GM19372 (cell line): ENCODE measurements around the gene HAUS5.
"Not testable (repeated sequence)": the region's sequence is repeated elsewhere in the genome, so short reads cannot be mapped to it uniquely, and the experiment has no call there.

Experiments
- ATAC-seq: cut with Tn5 transposase; IDR thresholded peaks from one replicate; pipeline ENCODE4 v1.9.1; 2021; ENCODE audit warnings: mild to moderate bottlenecking, low read depth, moderate library complexity; ENCODE audit not compliant: unreplicated experiment

Gene HAUS5, protein sequence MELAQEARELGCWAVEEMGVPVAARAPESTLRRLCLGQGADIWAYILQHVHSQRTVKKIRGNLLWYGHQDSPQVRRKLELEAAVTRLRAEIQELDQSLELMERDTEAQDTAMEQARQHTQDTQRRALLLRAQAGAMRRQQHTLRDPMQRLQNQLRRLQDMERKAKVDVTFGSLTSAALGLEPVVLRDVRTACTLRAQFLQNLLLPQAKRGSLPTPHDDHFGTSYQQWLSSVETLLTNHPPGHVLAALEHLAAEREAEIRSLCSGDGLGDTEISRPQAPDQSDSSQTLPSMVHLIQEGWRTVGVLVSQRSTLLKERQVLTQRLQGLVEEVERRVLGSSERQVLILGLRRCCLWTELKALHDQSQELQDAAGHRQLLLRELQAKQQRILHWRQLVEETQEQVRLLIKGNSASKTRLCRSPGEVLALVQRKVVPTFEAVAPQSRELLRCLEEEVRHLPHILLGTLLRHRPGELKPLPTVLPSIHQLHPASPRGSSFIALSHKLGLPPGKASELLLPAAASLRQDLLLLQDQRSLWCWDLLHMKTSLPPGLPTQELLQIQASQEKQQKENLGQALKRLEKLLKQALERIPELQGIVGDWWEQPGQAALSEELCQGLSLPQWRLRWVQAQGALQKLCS

DNA sequence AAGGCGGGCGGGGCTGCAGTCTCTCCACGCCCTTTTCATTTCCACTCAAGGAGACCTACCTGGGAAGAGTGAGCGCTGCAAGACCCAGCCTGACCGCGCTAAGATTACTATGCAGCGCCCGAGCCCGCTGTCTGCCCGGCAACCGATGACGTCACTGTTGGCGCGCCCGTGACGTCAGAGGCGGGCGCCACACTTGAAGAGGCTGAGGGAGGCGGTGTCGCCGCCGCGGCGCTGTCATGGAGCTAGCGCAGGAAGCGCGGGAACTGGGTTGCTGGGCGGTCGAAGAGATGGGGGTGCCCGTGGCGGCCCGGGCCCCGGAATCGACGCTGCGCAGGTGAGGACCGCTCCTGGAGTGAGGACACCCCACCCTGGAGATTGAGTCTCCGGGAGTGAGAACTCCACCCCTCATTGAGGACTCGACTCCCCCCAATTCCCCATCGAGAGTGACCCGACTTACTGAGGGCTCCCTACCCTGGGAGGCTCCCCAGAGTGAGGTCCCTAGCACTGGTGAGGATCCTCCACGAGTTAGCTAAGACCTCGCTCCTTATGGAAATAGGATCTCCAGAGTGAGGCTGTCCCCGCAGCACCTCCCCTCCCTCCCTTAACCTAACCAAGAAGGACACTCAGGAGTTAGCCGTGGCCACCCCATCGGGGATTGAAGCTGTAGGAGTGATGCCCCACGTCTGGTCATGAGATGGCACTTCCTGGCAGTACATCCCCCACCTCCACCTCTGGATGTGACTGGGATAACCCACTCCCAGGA lies at the start of gene HAUS5:
Gene HAUS5 (plus strand): TSS at position 177 of the 763 bp plus-strand sequence. CDS start 60 bp downstream, at position 237.
- peak; percentile 87 for ATAC-seq

DNA sequence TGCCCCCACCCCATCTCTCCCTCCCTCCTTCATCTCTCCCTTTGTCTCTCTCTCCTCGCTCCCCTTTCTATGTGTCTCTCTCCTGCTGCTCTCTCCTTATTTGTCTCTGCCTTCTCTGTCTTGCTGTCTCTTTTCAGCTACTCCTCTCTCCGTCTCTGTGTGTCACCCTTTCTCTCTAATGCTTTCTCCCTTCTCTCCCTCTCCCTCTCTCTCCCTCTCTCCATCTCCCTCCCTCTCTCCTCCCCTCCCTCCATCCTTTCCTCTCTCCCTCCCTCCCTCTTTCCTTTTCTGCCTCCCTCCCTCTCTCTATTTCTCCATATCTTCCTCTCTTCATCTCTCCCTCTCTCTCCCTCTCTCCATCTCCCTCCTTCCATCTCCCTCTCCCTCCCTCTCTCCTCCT lies 49.8 kb upstream of the HAUS5 start:
- no peak for ATAC-seq

DNA sequence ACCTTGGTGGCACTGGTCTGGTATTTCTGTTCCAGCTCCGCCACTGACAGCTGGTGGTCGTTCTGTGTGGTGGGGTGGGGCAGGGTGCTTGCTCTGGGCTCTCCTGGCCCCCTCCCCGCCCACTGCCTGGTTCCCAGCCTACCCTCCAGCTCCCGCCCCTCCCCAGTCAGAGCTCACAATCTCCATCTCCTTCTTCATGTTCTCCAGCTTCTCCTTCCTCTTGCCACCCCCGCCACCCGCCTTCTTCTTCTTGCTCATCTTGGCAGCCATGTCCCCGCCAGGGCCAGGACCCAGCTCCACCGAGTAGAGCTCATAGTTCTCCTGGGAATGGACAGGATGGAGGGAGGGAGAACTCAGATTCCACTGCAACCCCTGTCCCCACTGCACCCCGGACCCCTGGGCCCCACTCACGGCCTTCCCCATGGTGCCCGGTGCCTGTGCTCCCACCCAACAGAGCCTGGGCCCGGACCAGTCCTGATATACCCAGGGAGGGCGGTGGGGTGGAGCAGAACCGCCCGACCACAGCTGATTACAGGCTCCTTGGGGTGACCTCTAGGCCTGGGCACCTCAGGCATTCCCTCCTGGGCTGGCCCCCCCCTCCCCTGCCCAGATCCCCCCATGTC lies 49.2 kb upstream of the HAUS5 start, which contains the start of gene ATP4A:
Gene ATP4A (minus strand): TSS at position 452 of the 623 bp plus-strand sequence. CDS start 29 bp downstream, at position 423.
- no peak for ATAC-seq

DNA sequence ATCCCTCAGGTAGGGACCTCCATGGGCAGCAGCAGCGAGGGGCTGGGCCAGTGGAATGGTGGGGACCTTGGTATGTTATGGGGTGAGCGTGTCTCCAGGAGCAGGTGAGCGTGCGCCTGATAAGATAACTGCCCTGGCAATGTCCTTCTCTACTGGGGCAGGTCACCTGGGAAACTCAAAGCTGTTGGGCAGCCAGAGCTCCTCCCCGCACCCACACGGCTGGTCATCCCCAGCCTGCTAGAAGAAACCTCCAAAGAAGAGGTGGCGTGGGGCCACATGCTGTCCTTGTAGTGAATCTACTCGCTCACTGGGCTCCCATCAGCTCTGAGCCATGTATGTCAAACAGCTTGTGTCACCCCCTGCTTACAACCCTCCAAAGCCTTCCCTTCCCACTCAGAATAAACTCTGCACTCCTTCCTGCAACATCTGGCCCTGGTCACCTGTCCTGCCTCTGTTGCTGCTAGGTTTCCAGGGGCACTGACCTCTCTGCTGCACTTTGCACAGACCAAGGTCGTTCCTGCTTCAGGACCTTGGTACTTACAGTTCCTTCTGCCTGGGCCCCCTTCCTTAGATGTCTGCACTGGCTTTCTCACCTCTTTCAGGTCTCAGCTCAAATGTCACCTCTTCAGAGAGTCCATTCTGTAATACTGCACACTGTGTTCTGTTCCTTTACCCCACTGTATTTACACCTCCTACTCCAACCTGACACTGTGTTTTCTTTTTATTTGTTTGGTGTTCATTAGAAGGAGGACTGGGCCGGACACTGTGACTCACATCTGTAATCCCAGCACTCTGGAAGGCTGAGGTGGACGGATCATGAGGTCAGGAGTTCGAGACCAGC lies 47.3 kb upstream of the HAUS5 start:
- ATAC-seq: no peak

DNA sequence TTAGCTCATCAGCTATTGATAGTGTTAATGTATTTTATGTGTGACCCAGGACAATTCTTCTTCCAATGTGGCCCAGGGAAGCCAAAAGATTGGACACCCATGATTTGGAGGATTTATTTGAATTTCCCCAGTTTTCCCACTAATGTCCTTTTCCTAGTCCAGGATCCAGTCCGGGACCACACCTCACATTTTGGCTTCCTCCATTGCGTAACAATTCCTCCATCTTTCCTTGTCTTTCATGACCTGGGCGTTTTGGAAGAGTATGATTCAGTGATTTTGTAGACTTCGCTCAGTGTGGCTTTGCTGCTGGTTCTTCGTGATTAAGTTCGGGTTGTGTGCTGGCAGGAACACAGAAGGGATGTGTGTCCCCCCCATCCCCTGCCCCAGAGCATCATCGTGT lies 45.8 kb upstream of the HAUS5 start:
- no peak for ATAC-seq

DNA sequence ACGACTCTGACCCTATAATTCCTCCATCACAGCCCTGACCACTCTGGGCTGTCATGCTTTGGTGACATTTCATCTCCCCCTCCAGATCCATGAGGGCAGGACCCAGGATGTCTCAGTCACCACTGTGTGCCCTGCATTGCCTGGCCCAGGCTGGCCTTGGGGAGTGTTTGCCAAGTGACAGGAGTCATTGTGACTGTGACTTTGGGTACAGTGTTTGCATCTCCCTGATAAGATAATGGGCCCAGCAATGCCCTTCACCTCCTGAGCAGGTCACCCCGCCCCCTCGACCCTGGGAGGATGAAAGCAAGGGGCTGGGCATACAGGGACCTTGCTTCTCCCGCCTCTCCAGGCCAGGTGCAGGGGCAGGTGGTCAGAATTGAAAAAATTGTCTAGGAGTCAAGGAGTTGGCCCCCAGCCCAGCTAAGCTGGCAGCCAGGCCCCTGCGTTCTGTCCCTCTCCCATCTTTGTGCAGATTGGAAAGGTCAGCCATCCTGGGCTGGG lies 43.2 kb upstream of the HAUS5 start:
- no peak for ATAC-seq

DNA sequence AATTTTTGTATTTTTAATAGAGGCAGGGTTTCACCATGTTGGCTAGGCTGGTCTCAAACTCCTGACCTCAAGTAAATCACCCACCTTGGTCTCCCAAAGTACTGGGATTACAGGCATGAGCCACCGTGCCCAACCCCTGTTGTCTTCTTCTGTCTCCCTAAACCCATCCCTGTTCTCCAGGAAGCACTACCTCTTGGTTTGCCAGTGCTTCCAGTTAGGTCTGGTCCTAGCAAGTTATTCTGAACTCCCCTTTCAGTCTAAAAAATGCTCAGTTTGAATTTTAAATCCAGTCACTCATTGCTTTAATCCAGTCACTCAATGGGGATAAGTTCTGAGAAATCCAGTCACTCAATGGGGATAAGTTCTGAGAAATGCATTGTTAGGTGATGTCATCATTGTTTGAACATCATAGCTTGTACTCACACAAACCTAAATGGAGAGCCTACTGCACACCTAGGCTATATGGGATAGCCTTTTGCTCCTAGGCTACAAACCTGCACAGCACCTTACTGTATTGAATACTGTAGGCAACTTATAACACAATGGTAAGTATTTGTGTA lies 41.0 kb upstream of the HAUS5 start:
- no peak for ATAC-seq

DNA sequence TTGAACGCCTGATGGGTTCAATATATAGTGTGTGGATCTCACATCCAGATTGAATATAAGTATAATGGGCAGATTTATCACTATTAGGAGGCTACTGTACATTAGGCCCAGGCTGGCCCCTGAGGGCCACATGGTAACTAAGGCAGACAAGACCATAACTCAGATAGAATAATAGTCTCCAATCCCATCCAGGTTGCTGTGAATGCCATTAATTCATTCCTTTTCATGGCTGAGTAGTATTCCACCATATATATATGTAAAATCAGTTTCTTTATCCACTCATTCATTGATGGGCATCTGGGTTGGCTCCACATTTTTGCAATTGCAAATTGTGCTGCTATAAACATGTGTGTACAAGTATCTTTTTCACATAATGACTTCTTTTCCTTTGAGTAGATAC lies 34.6 kb upstream of the HAUS5 start:
- no peak for ATAC-seq

DNA sequence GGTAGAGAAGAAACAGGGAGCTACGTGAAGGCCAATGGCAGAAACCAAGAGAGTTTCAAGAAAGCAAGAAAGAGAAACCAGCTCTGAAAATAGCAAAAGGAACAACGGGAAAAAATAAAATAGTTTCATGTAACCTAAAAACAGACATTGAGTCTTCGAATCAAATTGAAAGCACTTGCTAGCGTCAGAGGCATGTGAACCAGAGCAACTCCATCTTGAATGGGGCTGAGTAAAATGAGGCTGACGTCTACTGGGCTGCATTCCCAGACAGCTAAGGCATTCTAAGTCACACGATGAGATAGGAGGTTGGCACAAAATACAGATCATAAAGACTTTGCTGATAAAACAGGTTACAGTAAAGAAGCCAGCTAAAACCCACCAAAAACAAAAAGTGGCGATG lies 33.8 kb upstream of the HAUS5 start:
- no peak for ATAC-seq

DNA sequence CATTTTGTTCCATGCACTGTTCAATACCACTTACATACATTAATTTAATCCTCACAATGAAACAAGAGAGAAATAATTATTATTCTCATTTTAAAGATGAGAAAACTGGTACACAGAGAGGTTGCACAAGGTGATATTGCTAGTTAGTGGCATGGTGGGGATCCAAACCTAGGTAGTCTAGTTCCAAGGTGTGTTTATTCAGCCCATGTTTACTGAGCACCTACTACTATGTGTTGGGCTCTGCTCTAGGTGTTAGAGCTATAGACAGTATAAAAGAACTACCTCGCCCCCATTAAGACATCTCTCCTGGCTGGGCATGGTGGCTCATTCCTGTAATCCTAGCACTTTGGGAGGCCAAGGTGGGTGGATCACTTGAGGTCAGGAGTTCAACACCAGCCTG lies 29.8 kb upstream of the HAUS5 start:
- no peak for ATAC-seq

DNA sequence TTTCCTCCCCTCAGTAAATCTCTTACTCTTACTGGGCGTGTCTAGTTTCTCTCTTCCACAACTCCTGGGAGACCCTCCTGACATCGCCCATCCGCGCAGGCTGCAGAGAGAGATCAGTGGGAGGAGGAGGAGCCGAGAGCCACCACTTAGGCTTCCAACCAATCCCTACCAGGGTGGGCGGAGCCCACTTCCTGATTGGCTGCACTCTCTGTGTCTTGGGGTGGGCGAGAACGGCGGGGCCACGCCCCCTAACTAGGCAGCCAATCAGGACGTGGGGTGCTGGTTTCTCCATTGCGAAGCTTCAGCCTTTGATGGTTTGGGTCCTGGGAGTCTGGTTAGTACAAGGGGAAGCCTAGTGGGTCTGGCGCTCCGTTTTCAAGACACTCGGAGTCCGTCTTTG lies 26.7 kb upstream of the HAUS5 start, which contains the start of gene PMIS2:
Gene PMIS2 (plus strand): TSS at position 326 of the 400 bp plus-strand sequence. CDS start 87 bp downstream, outside the sequence.
- no peak for ATAC-seq

DNA sequence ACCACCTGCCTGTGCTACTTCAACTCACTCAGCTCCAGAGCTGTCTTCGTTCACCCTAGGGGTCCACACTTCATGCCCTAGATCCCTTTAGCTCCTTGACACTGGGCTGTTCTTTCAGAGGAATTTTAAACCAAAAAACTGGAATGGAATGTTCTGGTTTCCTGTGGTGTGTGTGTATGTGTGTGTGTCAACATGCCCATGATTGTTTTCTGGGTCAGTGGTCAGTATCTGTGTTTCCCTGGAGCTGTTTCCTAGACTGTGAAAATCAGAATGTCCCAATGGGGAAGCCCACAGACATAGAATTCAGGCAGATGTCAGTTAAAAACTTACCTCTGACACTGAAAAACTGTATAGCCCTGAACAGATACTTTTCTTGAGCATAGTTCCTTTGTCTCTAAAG lies 25.2 kb upstream of the HAUS5 start:
- no peak for ATAC-seq

DNA sequence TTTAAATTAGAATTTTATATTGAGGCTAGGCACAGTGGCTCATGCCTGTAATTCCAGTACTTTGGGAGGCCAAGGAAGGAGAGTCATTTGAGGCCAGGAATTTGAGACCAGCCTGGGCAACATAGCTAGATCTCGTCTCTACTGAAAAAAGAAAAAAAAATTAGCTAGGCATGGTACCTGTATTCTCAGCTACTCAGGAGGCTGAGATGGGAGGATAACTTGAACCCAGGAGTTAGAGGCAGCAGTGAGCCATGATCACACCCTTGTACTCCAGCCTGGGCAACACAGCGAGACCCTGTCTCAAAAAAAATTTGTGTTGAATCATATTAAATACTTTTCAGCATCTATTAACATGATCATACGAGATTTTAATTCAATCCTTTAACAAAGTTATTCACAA lies 21.7 kb upstream of the HAUS5 start:
- no peak for ATAC-seq

DNA sequence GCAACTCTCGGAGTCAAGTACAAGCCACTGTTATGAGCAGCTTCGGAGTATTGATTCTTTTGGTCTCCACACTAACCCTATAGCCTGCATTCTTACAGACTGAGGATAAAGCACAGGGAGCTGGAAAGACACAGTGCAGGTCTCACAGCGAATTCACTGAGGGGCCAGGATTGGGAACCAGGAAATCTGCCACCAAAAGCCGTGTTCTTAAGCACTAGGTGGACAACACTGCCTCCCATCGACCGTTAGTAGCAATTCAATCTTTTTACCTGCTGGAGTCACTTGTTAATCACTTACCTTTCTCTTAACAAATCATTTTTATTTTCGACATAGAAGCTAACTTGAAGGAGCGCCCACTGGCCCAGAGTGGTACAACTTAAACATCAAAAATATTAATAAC lies 20.3 kb upstream of the HAUS5 start:
- no peak for ATAC-seq

DNA sequence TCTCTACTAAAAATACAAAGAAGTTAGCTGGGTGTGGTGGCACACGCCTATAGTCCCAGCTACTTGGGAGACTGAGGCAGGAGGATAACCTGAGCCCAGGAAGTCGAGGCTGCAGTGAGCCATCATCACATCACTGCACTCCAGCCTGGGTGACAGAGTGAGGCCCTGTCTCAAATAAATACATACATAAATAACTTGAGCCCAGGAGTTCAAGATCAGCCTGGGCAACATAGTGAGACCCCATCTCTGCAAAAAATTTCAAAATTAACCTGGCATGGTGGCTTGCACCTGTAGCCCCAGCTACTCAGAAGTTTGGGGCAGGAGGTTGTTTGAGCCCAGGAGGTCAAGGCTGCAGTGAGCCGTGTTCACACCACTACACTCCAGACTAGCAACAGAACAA lies 17.5 kb upstream of the HAUS5 start:
- ATAC-seq: not testable (repeated sequence)

DNA sequence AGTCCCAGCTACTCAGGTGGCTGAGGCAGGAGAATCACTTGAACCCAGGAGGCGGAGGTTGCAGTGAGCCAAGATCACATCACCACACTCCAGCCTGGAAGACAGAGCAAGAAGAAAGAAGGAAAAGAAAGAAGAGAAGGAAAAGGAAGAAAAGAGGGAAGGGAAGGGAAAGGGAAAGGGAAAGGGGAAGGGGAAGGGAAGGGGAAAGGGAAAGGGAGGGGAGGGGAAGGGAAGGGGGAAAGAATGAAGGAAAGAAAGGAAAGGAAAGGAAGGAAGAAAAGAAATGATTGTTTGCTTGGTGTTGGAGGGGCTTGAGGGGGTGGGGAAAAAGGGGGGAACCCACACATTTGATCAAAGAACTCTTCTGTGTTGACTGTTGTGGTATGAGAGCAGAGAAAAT lies 16.6 kb upstream of the HAUS5 start:
- ATAC-seq: no peak

DNA sequence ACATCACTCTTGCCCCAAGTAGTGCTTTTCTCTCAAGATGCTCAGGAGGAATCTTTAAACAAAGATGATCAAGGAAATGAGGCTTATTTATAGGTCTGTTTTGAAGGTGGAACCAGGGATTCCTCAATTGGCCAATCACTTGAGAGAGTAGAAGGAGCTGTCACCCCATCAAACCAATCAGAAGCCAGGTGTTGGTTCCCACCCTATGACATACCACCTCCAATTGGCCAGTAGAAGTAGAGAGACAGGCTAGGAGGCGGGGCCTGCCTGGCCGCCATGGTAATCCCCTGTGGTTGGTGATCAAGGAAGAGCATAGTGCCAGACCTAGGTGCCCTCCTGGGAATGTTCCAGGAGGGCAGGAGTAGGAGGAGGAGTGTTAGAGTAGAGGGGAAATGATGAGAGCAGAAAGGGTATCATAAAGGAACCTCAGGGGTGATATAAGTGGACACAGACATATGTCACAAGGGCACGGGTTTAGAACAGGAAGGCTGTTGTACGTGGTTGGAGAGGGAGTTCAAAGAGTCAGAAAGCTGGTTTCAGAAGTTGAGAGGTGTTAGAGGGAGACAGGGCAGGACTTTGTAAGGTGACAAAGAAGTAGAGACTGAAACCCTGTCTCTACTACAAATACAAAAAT lies 16.1 kb upstream of the HAUS5 start:
- peak; percentile 68 for ATAC-seq

DNA sequence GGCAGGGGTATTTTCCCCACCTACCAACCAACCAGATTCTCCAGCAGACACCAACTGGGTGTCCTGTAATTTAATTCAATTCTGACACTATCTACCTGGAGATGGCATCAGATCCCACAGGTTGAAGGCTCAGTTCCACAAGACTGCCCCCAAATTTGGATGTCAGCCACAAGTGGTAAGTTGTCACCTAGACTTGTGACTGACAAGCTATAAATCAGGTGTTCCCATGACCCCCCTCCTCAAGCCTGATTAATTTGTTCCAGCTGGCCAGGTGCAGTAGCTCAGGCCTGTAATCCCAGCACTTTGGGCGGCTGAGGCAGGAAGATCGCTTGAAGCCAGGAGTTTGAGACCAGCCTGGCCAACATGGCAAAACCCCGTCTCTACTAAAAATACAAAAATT lies 10.6 kb upstream of the HAUS5 start:
- no peak for ATAC-seq

DNA sequence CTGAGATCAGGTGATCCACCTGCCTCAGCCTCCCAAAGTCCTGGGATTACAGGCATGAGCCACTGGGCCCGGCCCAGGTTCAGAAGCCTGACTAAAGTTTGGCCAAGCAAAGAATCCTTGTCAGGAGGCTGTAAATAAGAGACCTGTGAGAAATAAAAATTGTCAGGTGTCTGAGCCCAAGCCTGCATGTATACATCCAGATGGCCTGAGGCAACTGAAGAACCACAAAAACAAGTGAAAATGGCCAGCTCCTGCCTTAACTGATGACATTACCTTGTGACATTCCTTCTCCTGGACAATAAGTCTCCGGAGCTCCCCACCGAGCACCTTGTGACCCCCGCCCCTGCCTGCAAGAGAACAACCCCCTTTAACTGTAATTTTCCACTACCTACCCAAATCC lies 8.1 kb upstream of the HAUS5 start:
- ATAC-seq: not testable (repeated sequence)
